ENCODE data around the gene ASMTL. TPM values are rescaled to one million over a fixed set of nuclear protein-coding genes. Genes with fewer than 3 reads are reported as not detected.
"Not testable (repeated sequence)": the region's sequence is repeated elsewhere in the genome, so short reads cannot be mapped to it uniquely, and the experiment has no call there.

The ASMTL gene
- total RNA-seq, 4 donors from 2014 or later: 9.5 to 23.9 (median 15.1) TPM

GRCh38 chrX:1493877-1494510 is 41.3 kb upstream of the ASMTL start:
- TF ChIP-seq POLR2A (IDR thresholded peaks at IDR 0.05): no peak
- Histone ChIP-seq H3K9me3 (no peaks in the 10 kb centered on the region), H3K27ac (peak overlapping the region in 3 of 4 donors; percentile 10 to 78 (median 32))

GRCh38 chrX:1493412-1493811 is 40.7 kb upstream of the ASMTL start:
- H3K4me1 ChIP-seq: no peaks in the 10 kb centered on the region
- H3K27ac ChIP-seq: peak overlapping the region in 2 of 4 donors; percentile 32 to 78
- no peak for TF ChIP-seq POLR2A (IDR thresholded peaks at IDR 0.05)
- no peak for TF ChIP-seq CTCF (IDR thresholded peaks at IDR 0.05)
- no peak overlapping the region for H3K4me3 ChIP-seq
- H3K9me3 ChIP-seq: no peaks in the 10 kb centered on the region
- no peaks in the 10 kb centered on the region for H3K27me3 ChIP-seq
- no peaks in the 10 kb centered on the region for H3K36me3 ChIP-seq
- peak in 1 of 3 donors; percentile 16 for DNase-seq

More at GRCh38 chrX:1493877-1494510, 41.3 kb upstream of the ASMTL start:
- peak in 2 of 3 donors; percentile 66 to 75 for DNase-seq
- H3K27me3 ChIP-seq: no peaks in the 10 kb centered on the region
- no peaks in the 10 kb centered on the region for H3K4me1 ChIP-seq
- no peaks in the 10 kb centered on the region for H3K36me3 ChIP-seq
- H3K4me3 ChIP-seq: peak overlapping the region in 1 of 4 donors; percentile 26

GRCh38 chrX:1492421-1493012 is 39.8 kb upstream of the ASMTL start:
- TF ChIP-seq CTCF (IDR thresholded peaks at IDR 0.05) (no peak), POLR2A (IDR thresholded peaks at IDR 0.05) (no peak)
- Histone ChIP-seq H3K27me3 (no peaks in the 10 kb centered on the region), H3K27ac (no peak overlapping the region), H3K4me1 (no peaks in the 10 kb centered on the region), H3K4me3 (no peak overlapping the region), H3K9me3 (no peaks in the 10 kb centered on the region), H3K36me3 (no peaks in the 10 kb centered on the region)
- peak in 2 of 3 donors; percentile 15 to 32 for DNase-seq

- DNase-seq: peak in 2 of 3 donors; percentile 22 to 40
- TF ChIP-seq CTCF (IDR thresholded peaks at IDR 0.05) (no peak), POLR2A (IDR thresholded peaks at IDR 0.05) (no peak)
These were observed 39.2 kb upstream of the ASMTL start for GRCh38 chrX:1491851-1492349.

GRCh38 chrX:1491248-1491647 is 38.5 kb upstream of the ASMTL start:
- H3K4me3 ChIP-seq, H3K36me3 ChIP-seq, H3K4me1 ChIP-seq: not testable (repeated sequence)

More at GRCh38 chrX:1491851-1492349, 39.2 kb upstream of the ASMTL start:
- no peaks in the 10 kb centered on the region for H3K4me1 ChIP-seq
- no peak overlapping the region for H3K27ac ChIP-seq
- no peak overlapping the region for H3K4me3 ChIP-seq
- no peaks in the 10 kb centered on the region for H3K9me3 ChIP-seq
- no peaks in the 10 kb centered on the region for H3K27me3 ChIP-seq
- no peaks in the 10 kb centered on the region for H3K36me3 ChIP-seq

GRCh38 chrX:1490723-1491122 is 38.0 kb upstream of the ASMTL start:
- H3K4me3 ChIP-seq, H3K27ac ChIP-seq, H3K9me3 ChIP-seq, H3K4me1 ChIP-seq, DNase-seq, H3K36me3 ChIP-seq, H3K27me3 ChIP-seq: not testable (repeated sequence)

More at GRCh38 chrX:1491248-1491647, 38.5 kb upstream of the ASMTL start:
- not testable (repeated sequence) for H3K27ac ChIP-seq, DNase-seq, H3K27me3 ChIP-seq, H3K9me3 ChIP-seq

GRCh38 chrX:1489354-1489753 is 36.6 kb upstream of the ASMTL start:
- not testable (repeated sequence) for H3K4me3 ChIP-seq, DNase-seq, H3K4me1 ChIP-seq, H3K9me3 ChIP-seq, H3K36me3 ChIP-seq, H3K27me3 ChIP-seq, H3K27ac ChIP-seq
